Raji (cell line): ENCODE measurements around the gene MMS19.

Experiments
- POLR2A ChIP-seq: IDR thresholded peaks from 2 replicates; pipeline ENCODE4 v1.6.1; 2011; ENCODE audit warnings: low read depth, low read length, control low read depth; ENCODE audit not compliant: insufficient read depth

Gene MMS19, protein sequence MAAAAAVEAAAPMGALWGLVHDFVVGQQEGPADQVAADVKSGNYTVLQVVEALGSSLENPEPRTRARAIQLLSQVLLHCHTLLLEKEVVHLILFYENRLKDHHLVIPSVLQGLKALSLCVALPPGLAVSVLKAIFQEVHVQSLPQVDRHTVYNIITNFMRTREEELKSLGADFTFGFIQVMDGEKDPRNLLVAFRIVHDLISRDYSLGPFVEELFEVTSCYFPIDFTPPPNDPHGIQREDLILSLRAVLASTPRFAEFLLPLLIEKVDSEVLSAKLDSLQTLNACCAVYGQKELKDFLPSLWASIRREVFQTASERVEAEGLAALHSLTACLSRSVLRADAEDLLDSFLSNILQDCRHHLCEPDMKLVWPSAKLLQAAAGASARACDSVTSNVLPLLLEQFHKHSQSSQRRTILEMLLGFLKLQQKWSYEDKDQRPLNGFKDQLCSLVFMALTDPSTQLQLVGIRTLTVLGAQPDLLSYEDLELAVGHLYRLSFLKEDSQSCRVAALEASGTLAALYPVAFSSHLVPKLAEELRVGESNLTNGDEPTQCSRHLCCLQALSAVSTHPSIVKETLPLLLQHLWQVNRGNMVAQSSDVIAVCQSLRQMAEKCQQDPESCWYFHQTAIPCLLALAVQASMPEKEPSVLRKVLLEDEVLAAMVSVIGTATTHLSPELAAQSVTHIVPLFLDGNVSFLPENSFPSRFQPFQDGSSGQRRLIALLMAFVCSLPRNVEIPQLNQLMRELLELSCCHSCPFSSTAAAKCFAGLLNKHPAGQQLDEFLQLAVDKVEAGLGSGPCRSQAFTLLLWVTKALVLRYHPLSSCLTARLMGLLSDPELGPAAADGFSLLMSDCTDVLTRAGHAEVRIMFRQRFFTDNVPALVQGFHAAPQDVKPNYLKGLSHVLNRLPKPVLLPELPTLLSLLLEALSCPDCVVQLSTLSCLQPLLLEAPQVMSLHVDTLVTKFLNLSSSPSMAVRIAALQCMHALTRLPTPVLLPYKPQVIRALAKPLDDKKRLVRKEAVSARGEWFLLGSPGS

DNA sequence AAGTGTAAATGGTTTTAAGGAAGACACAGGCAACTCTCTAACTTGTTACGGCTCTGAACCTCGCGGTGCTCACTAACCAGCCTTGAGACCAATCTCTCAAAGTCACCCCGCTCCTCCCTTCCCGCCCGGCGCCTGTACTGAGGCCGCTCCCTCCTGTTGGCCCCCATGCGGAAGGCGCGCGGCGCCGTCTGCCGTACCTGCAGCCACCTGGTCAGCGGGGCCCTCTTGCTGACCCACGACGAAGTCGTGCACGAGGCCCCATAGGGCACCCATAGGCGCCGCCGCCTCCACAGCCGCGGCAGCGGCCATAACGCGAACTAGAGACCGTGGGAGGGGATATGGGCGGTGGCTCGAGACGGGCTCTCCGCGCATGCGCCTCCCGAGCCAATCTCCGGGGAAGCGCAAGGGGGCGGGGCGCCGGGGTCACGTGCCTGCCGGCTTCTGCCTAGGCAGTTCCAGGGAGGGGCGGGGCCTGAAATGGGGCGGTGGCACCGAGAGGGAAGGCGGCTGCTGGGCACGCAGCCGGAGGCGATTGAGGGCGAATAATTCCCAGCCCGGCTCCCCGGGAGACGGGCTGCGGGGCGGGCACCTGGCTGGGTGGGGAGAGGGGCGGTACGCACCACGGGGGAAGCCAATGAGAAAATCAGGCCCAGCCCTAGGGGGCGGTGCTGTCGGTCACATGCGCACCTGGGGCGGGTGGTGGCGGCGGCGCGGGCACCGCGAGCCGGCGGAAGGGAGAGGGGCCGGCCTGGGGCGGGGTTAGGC, at the start of gene MMS19:
MMS19 (minus strand) TSS at position 347 of the 765 bp plus-strand sequence; CDS start at position 309, 38 bp downstream.
- TF ChIP-seq POLR2A: peak; percentile 64

DNA sequence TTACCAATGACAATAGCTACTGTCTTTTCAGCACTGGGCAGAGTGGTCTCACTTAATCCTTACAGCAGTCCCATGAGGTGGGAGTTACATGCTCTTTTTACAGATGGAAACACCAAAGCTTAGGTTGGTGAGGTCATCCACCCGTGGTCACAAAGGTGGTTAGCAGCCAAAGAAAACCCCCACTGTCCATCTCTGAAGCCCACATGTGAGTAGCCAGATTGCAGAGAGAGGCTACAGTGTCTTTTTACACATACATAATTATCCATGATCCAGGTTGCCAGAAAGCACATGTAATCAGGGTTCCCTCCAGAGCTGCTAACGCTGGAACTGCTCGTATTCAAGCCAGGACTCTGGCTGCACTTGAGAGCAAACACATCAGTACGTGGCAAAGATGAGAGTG, 49.7 kb upstream of the MMS19 start:
- TF ChIP-seq POLR2A: no peak

DNA sequence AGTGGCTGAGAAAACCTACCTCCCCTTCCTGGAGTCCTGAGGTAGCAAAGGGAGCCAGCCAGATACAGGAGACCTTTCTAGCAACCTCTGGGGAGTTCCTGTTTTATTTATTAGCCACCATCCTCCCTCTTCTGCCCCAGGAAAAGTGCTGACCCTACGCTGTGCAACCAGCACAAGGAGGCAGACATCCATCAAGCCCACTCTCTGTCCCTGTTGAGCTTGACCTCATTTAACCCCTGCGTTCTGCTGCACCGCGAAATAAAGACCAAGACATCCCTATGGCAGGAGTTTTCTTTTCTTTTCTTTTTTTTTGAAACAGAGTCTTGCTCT, 49.0 kb upstream of the MMS19 start:
- TF ChIP-seq POLR2A: no peak

DNA sequence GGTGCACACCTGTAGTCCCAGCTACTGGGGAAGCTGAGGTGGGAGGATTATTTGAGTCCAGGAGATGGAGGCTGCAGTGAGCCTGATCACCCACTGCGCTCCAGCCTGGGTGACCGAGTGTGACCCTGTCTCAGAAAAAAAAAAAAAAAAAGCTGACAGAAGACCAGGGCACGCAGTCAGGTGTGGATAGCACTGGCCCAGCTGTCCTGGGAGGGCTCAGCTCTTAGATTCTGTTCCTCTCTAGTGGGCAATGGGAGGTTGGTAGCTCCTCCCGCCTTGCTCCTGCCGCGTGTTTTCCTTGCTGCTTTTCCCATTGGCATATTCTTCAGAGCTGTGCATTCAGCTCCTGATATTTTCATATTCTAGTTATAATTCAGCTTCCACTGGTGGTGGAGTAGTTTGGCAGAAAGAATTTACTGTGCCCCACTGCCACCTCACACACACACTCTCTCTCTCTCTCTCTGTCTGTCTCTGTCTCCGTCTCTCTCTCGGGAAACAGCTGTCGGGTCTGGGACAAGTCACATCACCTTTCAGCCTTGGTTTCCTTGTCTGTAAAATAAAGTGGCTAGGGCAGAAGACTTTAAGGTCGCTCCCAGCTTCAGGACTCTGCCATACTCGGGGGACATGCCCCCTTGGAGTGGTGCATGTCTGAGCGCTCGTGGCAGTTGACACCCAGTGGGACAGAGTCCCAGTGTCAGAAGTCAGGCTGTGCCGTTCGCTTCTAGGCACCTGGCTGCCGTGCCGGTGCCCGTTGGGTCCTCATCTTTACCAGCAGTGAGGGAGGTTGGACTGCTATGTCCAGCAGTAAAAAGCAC, 48.4 kb upstream of the MMS19 start:
- TF ChIP-seq POLR2A: no peak

DNA sequence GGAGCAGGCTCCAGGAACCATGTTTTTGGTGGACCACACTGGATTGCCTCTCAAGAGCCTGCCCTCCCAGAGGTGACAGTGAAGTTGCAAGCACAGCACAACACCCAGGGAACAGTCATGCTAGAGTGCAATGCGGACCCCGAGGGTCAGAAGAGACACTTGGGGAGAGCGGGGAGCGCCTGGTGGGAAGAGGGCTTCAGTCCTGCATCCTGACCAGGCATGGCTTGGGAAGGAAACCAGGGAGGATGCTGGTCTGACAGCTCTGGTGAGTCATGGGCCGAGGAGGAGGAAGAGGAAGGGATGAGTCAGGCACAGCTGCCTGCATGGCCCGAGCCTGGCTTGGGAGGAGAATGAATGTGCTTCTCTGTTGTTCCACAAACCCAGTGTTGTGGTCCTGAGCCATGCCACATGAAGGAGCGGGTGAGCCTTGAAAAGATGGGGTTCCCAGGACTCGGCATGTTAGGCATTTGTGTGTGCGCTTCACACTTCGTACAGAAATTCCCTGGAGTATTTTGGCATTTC, 44.9 kb upstream of the MMS19 start:
- no peak for TF ChIP-seq POLR2A

DNA sequence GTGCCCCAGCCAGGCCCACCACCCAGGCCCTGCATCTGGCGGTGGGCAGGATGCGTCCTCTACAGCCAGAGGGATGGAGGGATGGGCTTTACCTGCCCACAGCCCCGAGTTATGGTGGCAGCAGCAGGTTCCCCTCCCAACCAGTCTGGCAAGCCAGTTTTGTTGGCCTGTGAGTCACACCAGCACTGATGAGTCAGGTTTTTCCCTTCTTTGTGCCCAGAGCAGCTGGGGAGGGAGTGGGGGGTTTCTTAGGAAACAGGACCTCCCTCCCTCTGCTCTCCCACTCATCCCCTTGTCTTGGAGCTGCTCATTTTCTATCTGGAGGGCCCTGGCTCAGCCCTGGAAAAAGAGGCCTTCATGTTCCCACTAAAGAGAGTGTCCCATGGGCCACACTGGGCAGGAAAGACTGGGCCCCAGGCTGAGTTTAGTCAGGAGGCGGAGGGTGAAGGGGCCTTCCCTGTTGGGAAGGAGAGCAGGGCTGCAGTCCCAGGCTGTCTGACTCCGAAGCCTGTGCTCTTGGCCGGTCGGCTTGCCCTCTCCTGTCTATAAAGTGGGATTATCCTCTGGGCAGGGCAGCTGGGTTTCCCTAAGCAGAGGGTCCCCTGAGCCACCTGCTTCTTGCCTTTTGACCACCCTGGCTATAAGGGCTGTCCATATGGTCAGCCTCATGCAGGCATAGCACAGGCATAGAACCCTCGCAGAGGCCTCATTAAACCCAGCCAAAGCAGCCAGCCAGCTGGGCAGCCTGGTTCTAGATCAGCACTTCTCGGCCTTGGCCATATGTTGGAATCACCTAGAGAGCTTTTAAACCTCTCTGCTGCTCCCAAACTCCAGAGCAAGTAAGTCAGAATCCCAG, 44.2 kb upstream of the MMS19 start:
- no peak for TF ChIP-seq POLR2A

DNA sequence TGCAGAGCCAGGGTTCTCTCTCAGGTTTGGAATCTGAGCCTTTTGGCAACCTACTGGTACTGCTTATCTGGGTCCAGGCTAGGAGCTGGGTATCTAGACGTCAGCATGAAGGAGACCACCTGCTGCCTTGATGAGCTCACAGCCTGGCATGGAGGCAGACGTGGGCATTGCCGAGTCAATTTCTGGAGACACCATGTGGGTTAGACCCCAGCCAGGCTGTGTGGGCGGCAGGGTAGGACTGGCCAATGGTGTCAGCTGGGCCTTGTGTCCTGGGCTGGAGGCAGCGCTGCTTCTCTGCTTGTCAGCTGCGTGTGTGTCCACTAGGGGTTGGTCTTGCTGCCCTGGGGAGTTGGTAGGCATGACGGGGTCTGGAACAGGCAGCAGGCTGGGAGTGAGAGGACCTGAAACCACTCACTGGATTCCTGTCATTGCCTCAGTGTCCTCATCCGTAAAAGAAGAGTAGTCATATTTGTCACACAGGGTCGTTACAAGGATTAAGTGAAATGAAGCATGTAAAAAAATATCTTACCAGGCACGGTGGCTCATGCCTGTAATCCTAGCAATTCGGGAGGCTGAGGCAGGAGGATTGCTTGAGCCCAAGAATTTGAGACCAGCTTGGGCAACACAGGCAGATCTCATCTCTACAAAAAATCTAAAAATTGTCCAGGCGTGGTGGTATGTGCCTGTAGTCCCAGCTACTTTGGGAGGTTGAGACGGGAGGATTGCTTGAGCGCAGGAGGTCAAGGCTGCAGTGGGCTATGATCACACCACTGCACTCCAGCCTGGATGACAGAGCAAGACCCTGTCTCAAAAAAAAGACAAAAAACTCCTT, 42.7 kb upstream of the MMS19 start:
- no peak for TF ChIP-seq POLR2A

DNA sequence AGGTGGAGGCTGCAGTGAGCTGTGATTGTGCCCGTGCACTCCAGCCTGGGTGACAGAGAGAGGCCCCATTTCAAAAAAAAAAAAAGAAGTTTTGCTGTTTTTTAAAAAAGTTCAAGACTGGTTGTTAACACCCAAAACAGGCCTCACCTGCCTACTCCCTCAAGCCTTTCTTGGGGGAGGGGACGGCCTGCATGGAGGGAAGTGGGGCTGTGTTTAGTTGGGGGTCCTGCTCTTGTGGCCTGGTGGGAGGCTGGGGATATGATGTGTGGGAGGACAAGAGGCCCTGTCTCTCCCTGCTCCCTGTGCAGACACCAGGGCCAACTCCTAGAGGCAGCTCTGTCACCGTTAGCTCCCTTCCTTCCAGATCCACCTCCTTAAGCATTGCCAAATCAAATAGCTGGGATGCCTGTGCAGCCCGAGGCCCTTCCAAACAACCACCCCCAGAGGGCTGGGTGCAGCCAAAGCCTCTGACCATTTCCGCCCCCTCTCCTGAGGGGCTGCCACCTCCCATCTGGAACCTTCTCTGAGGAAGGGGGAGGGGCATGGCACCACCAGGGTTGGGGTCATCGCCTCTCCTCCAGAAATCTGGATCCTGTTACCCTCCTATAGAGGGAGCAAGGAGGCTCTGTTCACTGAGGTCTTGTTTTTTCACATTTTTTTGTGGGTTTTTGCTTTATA, 41.4 kb upstream of the MMS19 start:
- TF ChIP-seq POLR2A: no peak

DNA sequence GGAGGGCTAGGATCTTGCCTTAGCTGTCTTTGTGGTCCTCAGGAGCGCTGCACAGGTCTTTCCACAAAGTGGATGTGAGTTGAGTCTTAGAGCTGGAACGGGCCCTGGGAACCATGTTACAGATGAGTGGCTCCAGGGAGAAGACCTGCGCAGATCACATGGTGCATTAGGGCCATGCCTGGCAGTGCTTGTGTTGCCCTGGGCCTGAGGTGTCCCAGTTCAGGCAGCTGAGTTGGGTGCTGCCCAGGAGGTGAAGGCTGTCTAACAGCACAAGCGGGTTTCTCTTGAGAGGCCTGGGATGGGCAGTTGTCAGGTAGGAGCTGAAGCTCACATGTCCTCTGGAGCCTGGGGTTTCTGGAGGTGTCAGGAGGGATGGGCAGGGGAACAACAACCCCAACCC, 40.6 kb upstream of the MMS19 start:
- no peak for TF ChIP-seq POLR2A

DNA sequence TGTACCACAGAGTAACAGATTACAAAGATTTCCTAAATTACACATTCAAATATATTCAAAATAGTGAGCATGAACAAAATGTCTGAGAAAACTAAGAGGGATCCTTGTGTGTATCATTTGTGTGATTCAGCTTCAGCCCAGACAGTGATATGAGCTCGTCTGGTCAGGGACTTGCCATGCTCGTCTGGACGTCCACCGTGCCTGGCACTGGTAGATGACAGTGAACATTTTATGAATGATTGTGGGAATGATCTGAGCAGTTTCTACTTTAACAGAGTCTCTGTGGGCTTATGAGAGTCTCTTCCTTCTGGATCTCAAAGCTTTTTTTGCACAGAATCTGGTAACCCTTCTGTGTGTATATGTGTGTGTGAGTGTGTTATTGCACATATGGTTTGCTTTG, 40.2 kb upstream of the MMS19 start:
- TF ChIP-seq POLR2A: no peak

DNA sequence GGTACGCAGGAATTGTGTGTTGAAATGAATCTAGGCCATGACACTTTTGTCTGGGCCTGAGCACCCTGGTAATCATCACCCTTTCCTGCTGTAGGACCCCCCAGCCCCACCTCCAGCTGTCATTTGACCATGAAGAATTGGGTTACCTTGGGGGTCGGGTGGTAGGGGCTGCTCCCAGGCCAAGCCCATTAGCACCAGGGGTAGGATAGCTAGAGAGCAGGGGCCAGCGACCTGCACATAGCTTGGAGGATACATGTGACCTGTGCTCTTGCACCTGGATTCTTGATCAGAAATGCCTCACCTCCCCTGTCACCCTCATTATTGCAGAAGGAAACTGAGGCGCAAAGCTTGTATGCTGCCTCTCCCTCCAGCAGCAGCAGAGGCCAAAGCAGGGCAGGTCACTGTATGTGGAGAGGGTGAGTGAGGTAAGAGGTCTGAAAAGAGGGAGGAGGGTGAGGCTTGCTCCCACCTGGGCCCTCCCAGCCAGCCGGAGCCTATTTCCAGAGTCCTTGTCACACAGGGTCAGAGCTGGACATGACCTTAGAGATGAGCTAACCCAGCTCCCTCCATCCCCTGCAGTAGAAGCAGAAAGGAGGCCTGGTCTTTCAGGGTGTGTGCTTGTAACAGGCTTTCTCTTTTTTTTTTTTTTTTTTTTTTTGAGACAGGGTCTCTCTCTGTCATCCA, 39.1 kb upstream of the MMS19 start:
- no peak for TF ChIP-seq POLR2A
